Measurements from ENCODE around the gene NAGK.
"Not testable (repeated sequence)": the region's sequence is repeated elsewhere in the genome, so short reads cannot be mapped to it uniquely, and the experiment has no call there.

DNA sequence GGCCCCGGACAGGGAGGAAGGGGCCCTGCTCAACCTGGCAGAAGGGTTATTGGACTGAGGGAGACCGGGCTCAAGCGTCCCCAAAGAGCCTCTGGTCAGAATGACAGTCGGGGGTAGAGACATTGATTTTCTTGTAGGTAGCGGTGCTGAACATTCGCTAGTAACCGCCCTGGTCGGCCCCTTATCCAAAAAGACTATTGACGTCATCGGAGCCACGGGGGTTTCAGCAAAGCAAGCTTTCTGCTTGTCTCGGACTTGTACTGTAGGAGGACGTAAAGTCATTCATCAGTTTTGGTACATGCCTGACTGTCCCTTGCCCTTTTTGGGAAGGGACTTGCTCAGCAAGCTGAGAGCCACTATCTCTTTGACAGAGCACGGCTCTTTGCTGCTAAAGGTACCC lies 47.1 kb upstream of the NAGK start:
- not testable (repeated sequence) for TF ChIP-seq POLR2AphosphoS5 (IDR thresholded peaks at IDR 0.05; ENCODE audit: low read depth); CTCF (IDR thresholded peaks at IDR 0.05; ENCODE audit: insufficient read depth, low read length)

Data from HL-60 (cell line).